MM.1S (cell line): ENCODE data around the gene CSF1.

Experiments
- DNase-seq: peaks from one replicate; pipeline ENCODE4 v3.0.0-alpha.2; 2015
- H2AFZ ChIP-seq: fragments of 300-600 bp; sonication (generic); 2 replicates; pipeline ENCODE4 v1.6.0; 2016; ENCODE audit warnings: antibody characterized with exemption, low read length
- H3F3A ChIP-seq: fragments of 300-600 bp; sonication (generic); 2 replicates; pipeline ENCODE4 v1.6.1; 2016; ENCODE audit warnings: mild to moderate bottlenecking, antibody characterized with exemption, low read length, moderate library complexity, mixed read lengths; ENCODE audit not compliant: insufficient read depth
- H3K27ac ChIP-seq: fragments of 300-600 bp; sonication (generic); 2 replicates; pipeline ENCODE4 v1.5.1; 2016; ENCODE audit warnings: mild to moderate bottlenecking, low read length
- H3K27me3 ChIP-seq: fragments of 300-600 bp; sonication (generic); replicated peaks from 2 replicates; pipeline ENCODE4 v1.6.0; 2016; ENCODE audit warnings: low read length; ENCODE audit not compliant: insufficient read depth
- H3K36me3 ChIP-seq: fragments of 300-600 bp; sonication (generic); replicated peaks from 2 replicates; pipeline ENCODE4 v1.6.1; 2016; ENCODE audit warnings: mild to moderate bottlenecking, low read length, mixed read lengths; ENCODE audit not compliant: insufficient read depth
- H3K4me1 ChIP-seq: fragments of 300-600 bp; sonication (generic); 2 replicates; pipeline ENCODE4 v1.6.1; 2016; ENCODE audit warnings: low read length, mixed read lengths
- H3K4me2 ChIP-seq: fragments of 300-600 bp; sonication (generic); 2 replicates; pipeline ENCODE4 v1.6.0; 2016; ENCODE audit warnings: low read depth, low read length
- H3K4me3 ChIP-seq: fragments of 300-600 bp; sonication (generic); 2 replicates; pipeline ENCODE4 v1.5.1; 2016; ENCODE audit warnings: low read length, mixed read lengths
- H3K79me2 ChIP-seq: fragments of 300-600 bp; sonication (generic); 2 replicates; pipeline ENCODE4 v1.6.1; 2016; ENCODE audit warnings: mixed run types, low read length, mixed read lengths
- H3K9ac ChIP-seq: fragments of 300-600 bp; sonication (generic); 2 replicates; pipeline ENCODE4 v1.6.1; 2016; ENCODE audit warnings: low read length, mixed read lengths
- H3K9me2 ChIP-seq: fragments of 300-600 bp; sonication (generic); replicated peaks from 2 replicates; pipeline ENCODE4 v1.6.1; 2016; ENCODE audit warnings: mild to moderate bottlenecking, low read length, mixed read lengths; ENCODE audit not compliant: insufficient read depth
- H3K9me3 ChIP-seq: fragments of 300-600 bp; sonication (generic); replicated peaks from 2 replicates; pipeline ENCODE4 v1.6.1; 2016; ENCODE audit warnings: mild to moderate bottlenecking, low read length, mixed read lengths; ENCODE audit not compliant: insufficient read depth
- H4K20me1 ChIP-seq: fragments of 300-600 bp; sonication (generic); 2 replicates; pipeline ENCODE4 v1.6.1; 2016; ENCODE audit warnings: mild to moderate bottlenecking, low read length, moderate library complexity, mixed read lengths; ENCODE audit not compliant: insufficient read depth
- CTCF ChIP-seq: fragments of 300-600 bp; sonication (generic); IDR thresholded peaks from 2 replicates; pipeline ENCODE4 v1.5.1; 2016; ENCODE audit warnings: antibody characterized with exemption, low read length, mixed read lengths
- EZH2 ChIP-seq: fragments of 300-600 bp; sonication (generic); optimal IDR thresholded peaks from 2 replicates; pipeline ENCODE3; 2017; ENCODE audit warnings: low read depth, mild to moderate bottlenecking, antibody characterized with exemption, low read length, mixed read lengths
- EZH2phosphoT487 ChIP-seq: fragments of 300-600 bp; sonication (generic); IDR thresholded peaks from 2 replicates; pipeline ENCODE4 v1.6.1; 2018; ENCODE audit warnings: antibody characterized with exemption, low read length

Gene CSF1

GRCh38 chr1:109883248-109883955, 27.2 kb upstream of the CSF1 start:
- Histone ChIP-seq H4K20me1 (no peaks in the 10 kb centered on the region), H3K4me3 (no peak overlapping the region), H3K27me3 (no peaks in the 10 kb centered on the region), H3K9me2 (no peaks in the 10 kb centered on the region), H3K4me2 (no peak overlapping the region), H3F3A (no peaks in the 10 kb centered on the region), H3K27ac (no peak overlapping the region), H3K9me3 (no peaks in the 10 kb centered on the region), H2AFZ (no peak overlapping the region), H3K36me3 (no peaks in the 10 kb centered on the region), H3K9ac (no peak overlapping the region), H3K4me1 (no peaks in the 10 kb centered on the region), H3K79me2 (no peaks in the 10 kb centered on the region)
- DNase-seq: no peak
- TF ChIP-seq CTCF (no peak), EZH2phosphoT487 (no peak), EZH2 (no peak)

- no peak for DNase-seq
- Histone ChIP-seq H3K79me2 (no peaks in the 10 kb centered on the region), H3K9me2 (no peaks in the 10 kb centered on the region), H3K9me3 (no peaks in the 10 kb centered on the region), H3K9ac (no peak overlapping the region), H3K4me1 (no peaks in the 10 kb centered on the region), H3K27ac (no peak overlapping the region), H3K4me2 (no peak overlapping the region), H2AFZ (no peak overlapping the region), H4K20me1 (no peaks in the 10 kb centered on the region), H3K27me3 (no peaks in the 10 kb centered on the region), H3K4me3 (no peak overlapping the region), H3F3A (no peaks in the 10 kb centered on the region), H3K36me3 (no peaks in the 10 kb centered on the region)
- TF ChIP-seq CTCF (no peak), EZH2phosphoT487 (no peak), EZH2 (no peak)
These were observed 26.3 kb upstream of the CSF1 start for GRCh38 chr1:109884242-109884891.

GRCh38 chr1:109885589-109885988, 25.1 kb upstream of the CSF1 start:
- no peaks in the 10 kb centered on the region for H3K36me3 ChIP-seq
- no peak overlapping the region for H3K9ac ChIP-seq
- no peak overlapping the region for H3K27ac ChIP-seq
- H3F3A ChIP-seq: no peaks in the 10 kb centered on the region
- H3K9me2 ChIP-seq: no peaks in the 10 kb centered on the region
- H3K27me3 ChIP-seq: no peaks in the 10 kb centered on the region
- no peak overlapping the region for H3K4me3 ChIP-seq
- DNase-seq: no peak
- no peak overlapping the region for H2AFZ ChIP-seq
- no peaks in the 10 kb centered on the region for H3K79me2 ChIP-seq
- no peaks in the 10 kb centered on the region for H3K9me3 ChIP-seq
- no peak overlapping the region for H3K4me2 ChIP-seq
- H3K4me1 ChIP-seq: no peaks in the 10 kb centered on the region
- no peaks in the 10 kb centered on the region for H4K20me1 ChIP-seq
- no peak for TF ChIP-seq EZH2phosphoT487
- TF ChIP-seq EZH2: no peak
- no peak for TF ChIP-seq CTCF
